ENCODE results near the gene ADGRB2. TPM values are rescaled to one million over a fixed set of nuclear protein-coding genes. Genes with fewer than 3 reads are reported as not detected.

Gene ADGRB2
- polyA plus RNA-seq, 1 experiment, result 5.4 TPM

GRCh38 chr1:31802190-31803150 lies 38.3 kb upstream of the ADGRB2 start:
- TF ChIP-seq CTCF (IDR thresholded peaks at IDR 0.05; ENCODE audit: low read depth, low read length), result no peak
- Histone ChIP-seq H3K27me3 (ENCODE audit: control insufficient read depth, insufficient read depth, low read length) (no peaks in the 10 kb centered on the region), H3K4me3 (ENCODE audit: low read depth, low read length) (no peak overlapping the region), H3K9me3 (ENCODE audit: control insufficient read depth, insufficient read depth, low read length) (no peaks in the 10 kb centered on the region; the same call in 1 of the 2 replicates), H3K27ac (ENCODE audit: low read depth, low read length) (no peak overlapping the region)
- no peak for DNase-seq (ENCODE audit: low read depth, low spot score)
- ChIA-PET CTCF (interaction anchor here (1.8 kb wide), 1 partner anchor 13 kb away, joined by 6 read pairs; no protein-coding TSS in a partner anchor), POLR2A (no interaction called here)

DNA sequence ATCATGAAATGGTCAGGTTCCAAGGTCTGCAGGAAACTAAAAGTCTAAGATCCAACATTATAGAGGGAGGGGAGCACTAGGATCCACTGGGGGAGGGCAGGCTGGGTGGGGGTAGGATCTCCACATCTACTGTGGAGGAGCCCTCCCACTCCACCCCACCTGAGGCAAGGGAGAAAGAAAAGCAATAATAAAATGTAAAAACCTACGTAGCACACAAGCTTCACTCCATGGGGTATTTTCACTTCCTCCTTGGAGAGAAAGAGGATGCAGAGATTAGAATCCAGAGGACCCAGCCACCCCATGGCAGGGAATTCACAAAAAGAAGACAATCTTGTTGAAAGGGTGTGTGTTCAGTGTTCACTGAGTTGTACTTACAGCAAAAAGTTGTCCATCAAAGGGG lies 37.3 kb upstream of the ADGRB2 start:
- no peak overlapping the region for H3K4me3 ChIP-seq (ENCODE audit: low read depth, low read length)
- H3K9me3 ChIP-seq (ENCODE audit: control insufficient read depth, insufficient read depth, low read length), result no peaks in the 10 kb centered on the region; the same call in 1 of the 2 replicates
- no peaks in the 10 kb centered on the region for H3K27me3 ChIP-seq (ENCODE audit: control insufficient read depth, insufficient read depth, low read length)
- TF ChIP-seq CTCF (IDR thresholded peaks at IDR 0.05; ENCODE audit: low read depth, low read length), result no peak
- H3K27ac ChIP-seq (ENCODE audit: low read depth, low read length), result no peak overlapping the region
- ChIA-PET POLR2A (no interaction called here), CTCF (interaction anchor here (1.0 to 1.8 kb wide), 3 partner anchors 12 to 14 kb away, joined by 3 to 6 read pairs (median 5); partner anchors contain the start of gene SPOCD1)
- no peak for DNase-seq (ENCODE audit: low read depth, low spot score)

DNA sequence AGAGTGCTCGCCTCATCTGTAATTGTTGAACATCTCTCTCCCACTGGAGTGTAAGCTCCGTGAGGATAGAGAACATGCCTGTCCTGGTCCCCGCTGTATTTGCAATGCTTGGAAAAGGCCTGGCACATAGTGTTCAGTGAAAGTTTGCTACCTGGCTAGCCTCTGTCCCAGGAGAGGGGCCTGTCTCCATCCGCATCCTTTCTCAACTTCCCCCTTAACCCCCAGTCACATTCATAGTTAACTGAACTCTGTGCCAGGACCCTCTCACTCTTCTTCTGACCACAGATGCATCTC lies 36.5 kb upstream of the ADGRB2 start:
- no peak for TF ChIP-seq CTCF (IDR thresholded peaks at IDR 0.05; ENCODE audit: low read depth, low read length)
- Histone ChIP-seq H3K4me3 (ENCODE audit: low read depth, low read length) (no peak overlapping the region), H3K9me3 (ENCODE audit: control insufficient read depth, insufficient read depth, low read length) (no peaks in the 10 kb centered on the region; the same call in 1 of the 2 replicates), H3K27me3 (ENCODE audit: control insufficient read depth, insufficient read depth, low read length) (no peaks in the 10 kb centered on the region), H3K27ac (ENCODE audit: low read depth, low read length) (no peak overlapping the region)
- CTCF ChIA-PET, result interaction anchor here (0.6 to 1.2 kb wide), 4 partner anchors 11 to 205 kb away, joined by 3 to 6 read pairs (median 4); partner anchors contain the start of genes PTP4A2 and SPOCD1
- DNase-seq (ENCODE audit: low read depth, low spot score), result no peak
- POLR2A ChIA-PET, result no interaction called here

DNA sequence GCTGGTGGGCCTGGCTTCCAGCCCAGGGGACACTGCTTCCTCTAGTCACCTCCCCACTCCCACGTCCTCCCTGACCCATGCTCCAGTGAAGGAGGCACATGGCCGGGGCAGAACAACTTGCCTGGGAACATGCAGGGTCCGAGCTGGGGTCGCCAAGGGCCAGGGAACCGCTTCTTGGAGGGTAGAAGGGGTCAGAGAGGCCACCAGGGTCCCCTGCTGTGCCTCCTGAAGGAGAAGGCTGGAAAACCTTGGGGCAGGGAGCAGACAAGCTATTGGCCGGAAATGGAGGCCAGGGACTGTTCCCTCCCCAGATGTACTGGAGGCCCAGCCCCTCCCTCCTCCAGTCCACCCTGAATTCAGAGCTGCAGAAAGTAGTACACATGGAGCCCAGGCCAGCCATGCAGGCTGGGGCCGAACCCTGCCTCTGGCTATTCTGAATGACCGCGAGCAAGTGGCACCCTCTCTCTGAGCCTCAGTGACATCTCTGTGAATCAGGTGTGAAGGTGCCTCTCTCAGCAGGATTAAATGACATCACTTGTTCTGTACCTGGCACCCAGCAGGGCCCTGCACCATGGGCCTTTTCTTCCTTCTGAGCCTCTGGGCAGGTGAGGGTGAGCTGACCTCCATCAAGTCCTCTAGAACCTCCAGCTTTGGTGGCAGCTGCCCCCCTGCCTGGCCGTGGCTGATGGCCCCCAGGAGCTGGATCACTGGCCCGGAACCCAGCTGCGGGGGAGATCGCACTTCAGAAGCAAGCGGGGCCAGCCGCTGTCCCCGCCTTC lies 35.9 kb upstream of the ADGRB2 start:
- Histone ChIP-seq H3K27me3 (ENCODE audit: control insufficient read depth, insufficient read depth, low read length) (no peaks in the 10 kb centered on the region), H3K9me3 (ENCODE audit: control insufficient read depth, insufficient read depth, low read length) (no peaks in the 10 kb centered on the region; the same call in 1 of the 2 replicates), H3K27ac (ENCODE audit: low read depth, low read length) (peak overlapping the region; percentile 97), H3K4me3 (ENCODE audit: low read depth, low read length) (no peak overlapping the region)
- POLR2A ChIA-PET, result no interaction called here
- TF ChIP-seq CTCF (IDR thresholded peaks at IDR 0.05; ENCODE audit: low read depth, low read length), result no peak
- CTCF ChIA-PET, result interaction anchor here (0.6 to 2.5 kb wide), 9 partner anchors 11 to 263 kb away, joined by 3 to 16 read pairs (median 5); partner anchors contain the start of genes PTP4A2 and SPOCD1
- no peak for DNase-seq (ENCODE audit: low read depth, low spot score)
